IPS DF 4.7 (cell line): ENCODE data around the gene ABCC9.

Experiments
- DNase-seq: peaks from one replicate; pipeline ENCODE4 v3.0.0-alpha.2; 2013; ENCODE audit warnings: low spot score; ENCODE audit errors: extremely low read depth

The ABCC9 gene

GRCh38 chr12:21940549-21941505 is at the start of gene ABCC9:
Gene ABCC9, minus strand, starts transcription at chr12:21941426. Its CDS starts 4,752 bp downstream, at chr12:21936674.
- no peak for DNase-seq

DNA sequence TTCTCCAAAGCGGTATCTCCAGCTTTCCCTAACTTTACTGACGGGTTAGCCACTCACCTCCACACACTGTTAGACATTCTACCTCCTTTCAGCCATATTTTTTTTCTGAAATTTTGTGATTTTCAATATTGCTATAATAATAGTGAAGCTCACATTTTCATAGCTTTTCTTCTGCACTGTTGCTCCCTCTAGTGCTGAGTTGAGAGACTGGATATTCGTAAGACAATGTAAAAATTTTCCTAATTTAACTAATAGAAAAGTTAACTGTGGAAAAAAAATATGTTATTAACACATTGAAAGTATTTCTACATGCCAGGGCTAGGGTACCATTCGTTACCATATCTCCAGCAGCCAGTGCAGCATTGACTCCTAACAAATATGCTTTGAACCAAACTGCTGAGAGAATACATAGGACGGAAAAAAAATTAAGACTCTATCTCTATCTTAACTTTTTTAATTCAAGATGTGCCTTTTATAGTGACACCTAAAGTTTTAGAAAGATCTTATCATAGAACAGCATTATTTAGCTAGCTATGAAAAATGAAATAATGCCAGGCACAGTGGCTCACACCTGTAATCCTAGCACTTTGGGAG is 48.7 kb upstream of the ABCC9 start:
- no peak for DNase-seq

DNA sequence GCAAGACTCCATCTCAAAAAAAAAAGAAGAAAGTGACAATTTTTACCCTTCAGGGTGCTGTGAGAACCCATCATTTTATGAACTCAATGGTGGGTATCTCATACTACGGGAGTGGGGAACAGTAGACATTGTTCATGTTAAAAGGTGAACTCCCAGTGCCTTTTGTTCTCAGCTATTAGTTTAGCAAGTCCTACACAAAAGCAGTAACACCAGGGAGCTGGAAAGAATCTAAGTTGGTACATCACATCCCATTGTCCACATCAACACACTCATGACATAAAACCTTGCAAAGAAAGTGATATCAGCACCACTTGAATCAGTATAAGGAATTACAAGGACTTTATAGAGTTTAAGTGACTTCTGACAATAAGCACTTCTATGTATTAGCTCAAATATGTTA is 47.4 kb upstream of the ABCC9 start:
- DNase-seq, result no peak

- no peak for DNase-seq
These were observed 46.5 kb upstream of the ABCC9 start for GRCh38 chr12:21987755-21988154.

DNA sequence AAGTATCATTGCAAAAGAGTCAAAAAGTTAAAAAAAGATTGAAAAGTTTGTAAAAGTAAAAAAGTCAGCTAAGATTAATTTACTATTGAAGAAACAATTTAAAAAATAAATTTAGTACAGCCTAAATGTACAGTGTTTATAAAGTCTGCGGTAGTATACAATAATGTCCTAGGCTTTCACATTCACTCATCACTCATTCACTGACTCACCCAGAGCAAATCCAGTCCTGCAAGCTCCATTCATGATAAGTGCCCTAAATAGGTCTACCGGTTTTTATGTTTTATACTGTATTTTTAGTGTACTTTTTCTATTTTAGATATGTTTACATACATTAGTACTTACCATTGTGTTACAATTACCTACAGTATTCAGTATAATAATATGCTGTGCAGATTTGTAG is 43.9 kb upstream of the ABCC9 start:
- no peak for DNase-seq

DNA sequence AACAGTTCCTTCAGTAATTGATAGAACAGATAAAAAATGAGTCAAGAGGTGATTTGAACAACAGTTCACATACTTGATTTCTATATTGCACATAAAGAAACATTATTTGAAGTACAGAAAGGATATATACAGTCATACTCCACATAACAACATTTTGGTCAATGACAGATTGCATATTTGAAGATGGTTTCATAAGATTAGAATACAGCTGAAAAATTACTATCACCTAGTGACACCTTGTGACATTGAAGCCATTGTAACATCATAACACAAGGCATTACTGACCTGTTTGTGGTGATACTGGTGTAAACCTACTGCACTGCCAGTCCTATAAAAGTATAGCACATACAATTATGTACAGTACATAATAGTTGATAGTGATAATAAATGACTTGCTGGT is 43.1 kb upstream of the ABCC9 start:
- DNase-seq, result no peak

DNA sequence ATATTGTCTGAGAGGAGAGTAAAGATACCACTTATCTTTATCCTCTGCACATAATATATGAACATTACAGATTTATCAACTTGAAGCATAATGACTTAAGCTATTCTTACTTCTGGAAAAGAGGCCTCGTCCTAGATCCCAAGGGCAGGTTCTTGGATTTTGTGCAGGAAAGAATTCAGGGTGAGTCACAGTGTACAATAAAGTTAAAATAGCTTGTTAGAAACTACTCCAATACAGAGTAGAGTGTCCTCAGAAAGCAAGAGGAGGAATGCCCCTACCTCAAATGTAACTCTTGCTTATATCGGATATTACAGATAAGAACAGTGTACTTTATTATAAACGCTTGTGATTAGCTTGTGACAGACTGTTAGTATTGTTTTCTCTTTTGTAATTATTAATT is 41.9 kb upstream of the ABCC9 start:
- DNase-seq, result no peak

GRCh38 chr12:21980544-21980943 is 39.3 kb upstream of the ABCC9 start:
- DNase-seq, result no peak

DNA sequence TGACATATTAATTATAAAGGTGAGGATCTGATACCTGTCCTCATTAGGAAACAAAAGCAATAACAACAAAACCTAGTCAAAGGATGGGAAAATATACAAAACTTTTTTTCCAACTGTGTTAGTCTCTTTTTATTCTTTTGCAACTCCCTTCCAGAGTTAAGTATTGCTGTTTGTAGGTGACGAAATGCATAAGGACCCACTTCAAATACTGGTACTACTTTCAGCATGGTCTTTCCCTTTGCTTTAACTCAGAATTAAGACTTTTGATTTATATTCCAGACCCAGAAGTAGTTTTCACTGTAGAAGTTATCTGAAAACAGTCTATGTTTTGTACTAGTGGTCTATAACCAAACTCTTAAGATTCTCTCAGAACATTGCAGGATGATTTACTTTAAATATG is 34.1 kb upstream of the ABCC9 start:
- DNase-seq, result no peak

DNA sequence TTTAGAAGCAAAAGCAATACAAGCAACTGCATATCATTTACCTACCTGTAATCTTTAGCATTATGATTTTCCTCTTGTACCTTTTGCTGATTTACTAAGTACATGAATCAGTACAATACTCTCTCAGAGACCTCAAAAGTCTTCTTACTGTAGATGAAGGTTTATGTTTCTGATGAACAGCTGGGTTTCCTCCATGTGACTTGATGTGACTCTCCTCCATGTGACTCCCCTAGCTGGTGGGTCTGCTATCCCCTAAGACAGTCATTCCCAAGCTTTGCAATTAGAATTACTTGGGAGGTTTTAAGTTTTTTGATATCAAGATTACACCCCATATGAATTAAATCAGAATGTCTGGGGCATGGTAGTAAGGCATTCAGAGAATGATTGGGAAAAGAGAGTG is 32.0 kb upstream of the ABCC9 start:
- no peak for DNase-seq

- DNase-seq, result no peak
These were observed 30.8 kb upstream of the ABCC9 start for GRCh38 chr12:21972055-21972454.

- DNase-seq, result peak; percentile 30
These were observed 30.1 kb upstream of the ABCC9 start for GRCh38 chr12:21971344-21971743.

- DNase-seq, result no peak
These were observed 21.6 kb upstream of the ABCC9 start for GRCh38 chr12:21962821-21963220.

DNA sequence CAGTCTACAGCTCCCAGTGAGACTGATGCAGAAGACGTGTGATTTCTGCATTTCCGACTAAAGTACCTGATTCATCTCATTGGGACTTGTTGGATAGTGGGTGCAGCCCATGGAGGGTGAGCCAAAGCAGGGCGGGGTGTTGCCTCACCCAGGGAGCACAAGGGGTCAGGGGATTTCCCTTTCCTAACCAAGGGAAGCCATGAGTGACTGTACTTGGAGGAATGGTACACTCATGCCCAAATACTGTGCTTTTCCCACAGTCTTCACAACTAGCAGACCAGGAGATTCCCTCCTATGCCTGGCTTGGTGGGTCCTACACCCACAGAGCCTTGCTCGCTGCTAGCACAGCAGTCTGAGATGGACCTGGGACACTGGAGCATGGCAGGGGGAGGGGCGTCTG is 21.0 kb upstream of the ABCC9 start:
- DNase-seq, result no peak

DNA sequence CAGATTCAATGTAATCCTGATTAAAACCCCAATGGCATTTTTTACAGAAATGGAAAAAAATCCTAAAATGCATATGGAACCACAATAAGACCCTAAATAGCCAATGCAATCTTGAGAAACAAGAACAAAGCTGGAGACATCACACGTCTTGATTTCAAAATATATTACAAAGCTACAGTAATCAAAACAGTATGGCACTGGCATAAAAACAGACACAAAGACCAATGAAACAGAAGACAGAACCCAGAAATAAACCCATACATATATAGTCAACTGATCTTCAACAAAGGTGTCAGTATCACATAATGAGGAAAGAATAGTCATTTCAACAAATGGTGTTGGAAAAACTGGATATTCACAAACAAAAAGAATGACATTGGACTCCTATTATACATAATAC is 9.4 kb upstream of the ABCC9 start:
- no peak for DNase-seq

DNA sequence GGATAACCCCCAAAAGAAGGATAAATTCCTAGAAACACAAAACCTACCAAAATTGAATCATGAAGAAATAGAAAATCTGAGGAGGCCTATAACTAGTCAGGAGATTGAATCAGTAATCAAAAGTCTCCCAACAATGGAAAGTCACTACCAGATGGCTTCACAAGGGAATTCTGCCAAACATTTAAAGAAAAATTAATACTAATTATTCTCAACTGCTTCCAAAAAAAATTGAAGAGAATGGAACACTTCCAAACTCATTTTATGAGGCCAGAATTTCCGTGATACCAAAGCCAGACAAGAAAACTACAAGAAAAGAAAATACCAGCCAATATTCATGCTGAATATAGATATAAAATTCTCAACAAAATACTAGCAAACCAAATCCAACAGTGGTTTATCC is 7.8 kb upstream of the ABCC9 start:
- no peak for DNase-seq

GRCh38 chr12:21946983-21947382 is 5.8 kb upstream of the ABCC9 start:
- DNase-seq, result no peak

DNA sequence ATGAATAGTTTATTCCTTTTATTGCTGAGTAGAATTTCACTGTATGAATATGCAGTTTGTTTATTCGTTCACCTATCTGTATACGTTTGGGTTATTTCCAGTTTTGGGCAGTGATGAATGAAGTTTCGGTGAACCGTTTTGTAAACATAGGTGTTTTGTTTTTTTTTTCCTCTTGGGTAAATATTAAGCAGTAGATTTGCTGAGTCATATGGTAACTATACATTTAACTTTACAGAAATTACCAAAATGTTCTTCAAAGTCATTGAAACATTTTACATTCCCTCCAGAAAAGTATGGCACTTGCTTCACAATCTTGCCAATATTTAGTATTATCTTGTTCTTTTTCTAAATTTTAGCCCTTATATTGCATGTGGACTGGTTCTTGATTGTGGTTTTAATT is 3.8 kb upstream of the ABCC9 start:
- no peak for DNase-seq

DNA sequence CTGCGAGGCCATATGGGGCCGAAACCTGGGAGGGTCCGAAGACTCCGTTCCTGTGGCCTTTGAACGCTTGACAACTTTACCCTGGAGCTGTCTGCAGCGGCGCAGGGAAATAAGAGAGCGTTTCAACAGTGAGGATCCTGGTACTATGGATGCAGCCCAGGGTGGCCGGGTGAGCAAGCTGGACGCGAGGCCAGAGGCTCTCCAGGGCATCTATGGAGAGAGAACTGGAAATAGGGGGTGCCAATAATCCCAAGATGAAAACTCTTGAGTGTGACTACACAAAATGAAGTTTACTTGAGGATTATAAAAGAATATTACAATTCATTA is 1.1 kb upstream of the ABCC9 start:
- DNase-seq, result no peak

GRCh38 chr12:21941506-21942376 is 515 bp upstream of the ABCC9 start:
- DNase-seq, result no peak

DNA sequence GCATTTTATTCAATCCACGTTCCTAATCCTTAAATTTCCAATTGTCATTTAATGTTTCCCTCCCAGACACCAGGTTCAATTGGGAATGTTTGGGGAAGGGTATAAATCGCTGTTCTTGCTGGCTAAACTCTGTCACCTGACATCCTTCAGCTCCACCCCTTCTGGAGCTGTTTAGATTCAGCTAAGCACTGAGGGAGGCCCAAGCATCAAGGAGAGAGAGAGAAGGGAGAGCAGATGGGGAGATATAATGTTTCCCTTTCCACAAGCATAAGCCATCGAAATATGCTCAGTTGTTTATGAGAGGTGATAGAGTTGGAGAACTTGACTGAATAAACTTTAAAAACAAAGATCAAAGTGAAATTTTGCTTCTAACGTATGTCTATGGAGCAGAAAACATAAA is 1.8 kb downstream of the ABCC9 start:
- no peak for DNase-seq

GRCh38 chr12:21938879-21939278 is 2.3 kb downstream of the ABCC9 start:
- no peak for DNase-seq
